ENCODE measurements around the gene HGF.

GRCh38 chr7:81676105-81676811 lies 93.6 kb downstream of the HGF start:
- TF ChIP-seq, protein P1, sequence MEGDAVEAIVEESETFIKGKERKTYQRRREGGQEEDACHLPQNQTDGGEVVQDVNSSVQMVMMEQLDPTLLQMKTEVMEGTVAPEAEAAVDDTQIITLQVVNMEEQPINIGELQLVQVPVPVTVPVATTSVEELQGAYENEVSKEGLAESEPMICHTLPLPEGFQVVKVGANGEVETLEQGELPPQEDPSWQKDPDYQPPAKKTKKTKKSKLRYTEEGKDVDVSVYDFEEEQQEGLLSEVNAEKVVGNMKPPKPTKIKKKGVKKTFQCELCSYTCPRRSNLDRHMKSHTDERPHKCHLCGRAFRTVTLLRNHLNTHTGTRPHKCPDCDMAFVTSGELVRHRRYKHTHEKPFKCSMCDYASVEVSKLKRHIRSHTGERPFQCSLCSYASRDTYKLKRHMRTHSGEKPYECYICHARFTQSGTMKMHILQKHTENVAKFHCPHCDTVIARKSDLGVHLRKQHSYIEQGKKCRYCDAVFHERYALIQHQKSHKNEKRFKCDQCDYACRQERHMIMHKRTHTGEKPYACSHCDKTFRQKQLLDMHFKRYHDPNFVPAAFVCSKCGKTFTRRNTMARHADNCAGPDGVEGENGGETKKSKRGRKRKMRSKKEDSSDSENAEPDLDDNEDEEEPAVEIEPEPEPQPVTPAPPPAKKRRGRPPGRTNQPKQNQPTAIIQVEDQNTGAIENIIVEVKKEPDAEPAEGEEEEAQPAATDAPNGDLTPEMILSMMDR (conservative IDR thresholded peaks at IDR 0.05; ENCODE audit: low read length): no peak
- no peak for TF ChIP-seq EZH2phosphoT487 (IDR thresholded peaks at IDR 0.05; ENCODE audit: borderline replicate concordance)

Measured in Loucy (cell line).